Chondrocyte (in vitro differentiated cells): ENCODE results near the gene SNX25. TPM values are rescaled to one million over a fixed set of nuclear protein-coding genes. Genes with fewer than 3 reads are reported as not detected.

Experiments used
- DNase-seq: peaks from one replicate; pipeline ENCODE4 v3.0.0; 2021; ENCODE audit warnings: mixed read lengths, low spot score
- H3K27ac Mint-ChIP-seq: one replicate; pipeline ENCODE4 v1.8.0; 2021; ENCODE audit warnings: mild to moderate bottlenecking, moderate library complexity, mixed read lengths; ENCODE audit not compliant: unreplicated experiment
- H3K27me3 Mint-ChIP-seq: 2 replicates; pipeline ENCODE4 v1.8.0; 2021; ENCODE audit warnings: low read depth, mixed read lengths
- H3K36me3 Mint-ChIP-seq: 2 replicates; pipeline ENCODE4 v1.8.0; 2021; ENCODE audit warnings: low read depth, mixed read lengths
- H3K4me1 Mint-ChIP-seq: 2 replicates; pipeline ENCODE4 v1.8.0; 2021; ENCODE audit warnings: low read depth, mild to moderate bottlenecking, mixed read lengths
- H3K4me3 Mint-ChIP-seq: one replicate; pipeline ENCODE4 v1.8.0; 2021; ENCODE audit warnings: mild to moderate bottlenecking, moderate library complexity, mixed read lengths; ENCODE audit not compliant: unreplicated experiment
- H3K9me3 Mint-ChIP-seq: 2 replicates; pipeline ENCODE4 v1.8.0; 2021; ENCODE audit warnings: low read depth, mixed read lengths
- total RNA-seq: library from RNA; stranded (reverse); gene quantifications from 3 replicates; pipeline ENCODE4 v1.2.1, GENCODE V29; 2021
- TF ChIP-seq, protein P1 (sequence below): fragments of 200-600 bp; sonication (generic); IDR thresholded peaks from 2 replicates; pipeline ENCODE4 v1.5.0; 2021; ENCODE audit warnings: antibody characterized with exemption, mild to moderate bottlenecking, moderate library complexity

Gene SNX25
- total RNA-seq, 1 donor from 2014 or later = 53.6 TPM

DNA sequence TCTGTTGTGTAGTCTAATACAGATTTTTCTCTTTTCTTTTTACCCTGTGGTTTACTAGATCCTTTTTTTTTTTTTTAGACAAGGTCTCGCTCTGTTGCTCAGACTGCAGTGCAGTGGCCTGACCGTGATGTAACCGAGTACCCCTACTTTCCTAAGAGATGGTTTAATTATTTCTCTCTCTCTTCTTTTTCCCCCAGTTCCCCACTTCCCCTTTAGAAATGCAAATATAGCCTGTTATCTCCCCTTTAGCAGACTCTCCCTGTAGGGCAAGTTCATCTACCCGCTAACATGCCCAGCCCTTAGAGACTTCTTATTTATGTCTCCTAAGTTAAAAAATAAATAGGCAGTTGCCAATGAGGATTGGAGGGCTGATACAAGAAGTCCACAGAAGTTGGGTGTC, 4.5 kb downstream of the SNX25 start:
- TF ChIP-seq, protein P1, sequence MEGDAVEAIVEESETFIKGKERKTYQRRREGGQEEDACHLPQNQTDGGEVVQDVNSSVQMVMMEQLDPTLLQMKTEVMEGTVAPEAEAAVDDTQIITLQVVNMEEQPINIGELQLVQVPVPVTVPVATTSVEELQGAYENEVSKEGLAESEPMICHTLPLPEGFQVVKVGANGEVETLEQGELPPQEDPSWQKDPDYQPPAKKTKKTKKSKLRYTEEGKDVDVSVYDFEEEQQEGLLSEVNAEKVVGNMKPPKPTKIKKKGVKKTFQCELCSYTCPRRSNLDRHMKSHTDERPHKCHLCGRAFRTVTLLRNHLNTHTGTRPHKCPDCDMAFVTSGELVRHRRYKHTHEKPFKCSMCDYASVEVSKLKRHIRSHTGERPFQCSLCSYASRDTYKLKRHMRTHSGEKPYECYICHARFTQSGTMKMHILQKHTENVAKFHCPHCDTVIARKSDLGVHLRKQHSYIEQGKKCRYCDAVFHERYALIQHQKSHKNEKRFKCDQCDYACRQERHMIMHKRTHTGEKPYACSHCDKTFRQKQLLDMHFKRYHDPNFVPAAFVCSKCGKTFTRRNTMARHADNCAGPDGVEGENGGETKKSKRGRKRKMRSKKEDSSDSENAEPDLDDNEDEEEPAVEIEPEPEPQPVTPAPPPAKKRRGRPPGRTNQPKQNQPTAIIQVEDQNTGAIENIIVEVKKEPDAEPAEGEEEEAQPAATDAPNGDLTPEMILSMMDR = no peak
- H3K9me3 Mint-ChIP-seq = no peaks in the 10 kb centered on the region
- no peaks in the 10 kb centered on the region for H3K36me3 Mint-ChIP-seq
- peak overlapping the region; percentile 81 for H3K27ac Mint-ChIP-seq
- H3K27me3 Mint-ChIP-seq = no peaks in the 10 kb centered on the region
- peak overlapping the region; percentile 12 for H3K4me3 Mint-ChIP-seq
- H3K4me1 Mint-ChIP-seq = peaks cover 58% of the 10 kb centered on the region
- DNase-seq = no peak

GRCh38 chr4:185215261-185215660, 5.9 kb downstream of the SNX25 start:
- H3K4me1 Mint-ChIP-seq = peaks cover 67% of the 10 kb centered on the region
- DNase-seq = no peak
- no peaks in the 10 kb centered on the region for H3K27me3 Mint-ChIP-seq
- no peaks in the 10 kb centered on the region for H3K9me3 Mint-ChIP-seq
- H3K36me3 Mint-ChIP-seq = no peaks in the 10 kb centered on the region
- TF ChIP-seq, protein P1 = no peak
- no peak overlapping the region for H3K4me3 Mint-ChIP-seq
- H3K27ac Mint-ChIP-seq = peak overlapping the region; percentile 74

GRCh38 chr4:185217408-185217975, 8.1 kb downstream of the SNX25 start:
- no peaks in the 10 kb centered on the region for H3K36me3 Mint-ChIP-seq
- peaks cover 63% of the 10 kb centered on the region for H3K4me1 Mint-ChIP-seq
- peak overlapping the region; percentile 73 for H3K27ac Mint-ChIP-seq
- H3K4me3 Mint-ChIP-seq = no peak overlapping the region
- TF ChIP-seq, protein P1 = no peak
- H3K9me3 Mint-ChIP-seq = no peaks in the 10 kb centered on the region
- no peak for DNase-seq
- H3K27me3 Mint-ChIP-seq = no peaks in the 10 kb centered on the region

DNA sequence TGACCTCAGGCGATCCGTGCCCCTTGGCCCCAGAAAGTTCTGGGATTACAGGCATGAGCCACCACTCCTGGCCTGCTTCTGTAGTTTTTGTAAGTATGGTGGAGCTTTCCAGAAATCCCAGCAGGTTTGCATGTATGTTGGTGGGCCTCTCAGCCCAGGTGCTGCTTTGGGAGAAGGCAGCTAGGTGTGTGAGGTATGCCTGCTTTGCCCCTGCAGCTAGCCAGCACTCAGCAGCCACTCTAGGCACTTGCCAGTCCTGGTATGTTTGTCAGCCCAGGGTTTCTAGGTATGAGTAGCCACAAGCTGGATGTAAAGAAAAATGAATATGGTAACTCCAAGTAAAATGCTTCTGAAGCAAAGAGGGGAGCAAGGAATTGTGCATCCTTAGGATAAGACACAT, 8.9 kb downstream of the SNX25 start:
- Mint-ChIP-seq H3K27me3 (no peaks in the 10 kb centered on the region), H3K4me1 (peaks cover 63% of the 10 kb centered on the region), H3K4me3 (no peak overlapping the region), H3K36me3 (no peaks in the 10 kb centered on the region), H3K27ac (no peak overlapping the region), H3K9me3 (no peaks in the 10 kb centered on the region)
- DNase-seq = no peak
- TF ChIP-seq, protein P1 = no peak

DNA sequence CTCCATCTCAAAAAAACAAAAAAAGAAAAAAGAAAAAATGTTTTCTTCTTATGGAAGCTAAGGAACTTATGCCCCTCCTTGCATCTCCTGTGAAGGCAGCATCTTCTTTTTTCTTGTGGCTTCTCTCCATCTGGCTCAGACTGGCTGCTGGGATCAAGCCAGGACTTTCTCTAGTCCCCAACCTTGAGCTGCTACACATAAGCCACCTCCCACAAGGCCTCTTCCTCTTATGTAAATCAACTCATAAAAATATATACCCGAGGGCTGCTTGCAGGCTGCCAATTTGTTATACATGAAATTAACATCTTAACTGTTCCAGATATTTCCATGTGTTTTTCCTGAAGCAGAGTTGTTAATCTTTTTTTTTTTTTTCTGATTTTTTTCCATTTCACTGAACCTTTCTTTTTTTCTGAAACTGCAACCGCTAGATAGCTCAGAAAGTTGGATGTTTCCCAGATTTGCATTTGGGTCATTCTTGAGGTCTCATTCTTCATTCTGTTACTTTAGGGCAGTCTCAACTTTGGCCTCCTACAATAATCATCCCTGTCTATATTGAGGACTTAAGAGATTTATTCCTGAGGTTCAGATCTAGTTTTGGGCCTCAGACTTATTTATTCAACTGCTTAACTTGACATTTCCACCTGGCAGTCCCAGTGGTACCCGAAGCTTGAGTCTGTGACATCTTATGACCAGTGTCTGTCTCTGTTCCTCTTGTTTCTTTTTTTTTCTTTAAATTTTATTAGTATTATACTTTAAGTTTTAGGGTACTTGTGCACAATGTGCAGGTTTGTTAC, 10.3 kb downstream of the SNX25 start:
- Mint-ChIP-seq H3K27ac (peak overlapping the region; percentile 89), H3K36me3 (no peaks in the 10 kb centered on the region), H3K9me3 (no peaks in the 10 kb centered on the region), H3K27me3 (no peaks in the 10 kb centered on the region), H3K4me1 (peaks cover 53% of the 10 kb centered on the region), H3K4me3 (no peak overlapping the region)
- TF ChIP-seq, protein P1 = no peak
- no peak for DNase-seq
